Neuron (in vitro differentiated cells): ENCODE results near the gene PRR5L.

Source experiments
- H2AFZ ChIP-seq: one replicate; pipeline ENCODE4 v1.6.1; 2013; ENCODE audit warnings: low read depth, mild to moderate bottlenecking, inconsistent platforms, low read length, moderate library complexity
- H3K27me3 ChIP-seq: one replicate; pipeline ENCODE4 v1.6.1; 2013; ENCODE audit warnings: low read length; ENCODE audit not compliant: insufficient read depth
- H3K36me3 ChIP-seq: one replicate; pipeline ENCODE4 v1.6.1; 2013; ENCODE audit warnings: low read length; ENCODE audit not compliant: insufficient read depth
- H3K4me1 ChIP-seq: one replicate; pipeline ENCODE4 v1.6.1; 2013; ENCODE audit warnings: low read length; ENCODE audit not compliant: insufficient read depth
- H3K4me3 ChIP-seq: 2 replicates; pipeline ENCODE4 v1.5.1; 2013; ENCODE audit warnings: mild to moderate bottlenecking, low read length, moderate library complexity
- H3K9me3 ChIP-seq: one replicate; pipeline ENCODE4 v1.6.1; 2013; ENCODE audit warnings: low read length

PRR5L gene

GRCh38 chr11:36372101-36372771 is 76.1 kb downstream of the PRR5L start:
- Histone ChIP-seq H3K4me1 (peaks cover 17% of the 10 kb centered on the region), H3K9me3 (no peaks in the 10 kb centered on the region), H3K36me3 (no peaks in the 10 kb centered on the region), H3K27me3 (no peaks in the 10 kb centered on the region), H2AFZ (no peak overlapping the region), H3K4me3 (no peak overlapping the region)

GRCh38 chr11:36373016-36374010 is 77.2 kb downstream of the PRR5L start:
- Histone ChIP-seq H3K27me3 (no peaks in the 10 kb centered on the region), H3K36me3 (no peaks in the 10 kb centered on the region), H2AFZ (no peak overlapping the region), H3K9me3 (no peaks in the 10 kb centered on the region), H3K4me1 (peaks cover 26% of the 10 kb centered on the region), H3K4me3 (no peak overlapping the region)

- H2AFZ ChIP-seq: no peak overlapping the region
- no peaks in the 10 kb centered on the region for H3K27me3 ChIP-seq
- H3K9me3 ChIP-seq: peaks cover under 1% of the 10 kb centered on the region
- peaks cover 29% of the 10 kb centered on the region for H3K4me1 ChIP-seq
- H3K36me3 ChIP-seq: no peaks in the 10 kb centered on the region
- H3K4me3 ChIP-seq: no peak overlapping the region
These were observed 78.6 kb downstream of the PRR5L start for GRCh38 chr11:36374726-36375125.

GRCh38 chr11:36375353-36376008 is 79.4 kb downstream of the PRR5L start:
- Histone ChIP-seq H3K27me3 (no peaks in the 10 kb centered on the region), H3K4me1 (peaks cover 29% of the 10 kb centered on the region)

GRCh38 chr11:36376009-36376887 is 80.2 kb downstream of the PRR5L start:
- peaks cover 4% of the 10 kb centered on the region for H3K36me3 ChIP-seq
- peak overlapping the region; percentile 76 for H2AFZ ChIP-seq
- peaks cover 29% of the 10 kb centered on the region for H3K4me1 ChIP-seq
- H3K4me3 ChIP-seq: peak overlapping the region; percentile 79
- H3K9me3 ChIP-seq: peaks cover 5% of the 10 kb centered on the region
- H3K27me3 ChIP-seq: no peaks in the 10 kb centered on the region

More at GRCh38 chr11:36375353-36376008, 79.4 kb downstream of the PRR5L start:
- H3K4me3 ChIP-seq: peak overlapping the region; percentile 79
- peaks cover 4% of the 10 kb centered on the region for H3K36me3 ChIP-seq
- H3K9me3 ChIP-seq: peaks cover 5% of the 10 kb centered on the region
- peak overlapping the region; percentile 76 for H2AFZ ChIP-seq

GRCh38 chr11:36376888-36377758 is 81.0 kb downstream of the PRR5L start:
- H3K9me3 ChIP-seq: peaks cover 5% of the 10 kb centered on the region
- peaks cover 29% of the 10 kb centered on the region for H3K4me1 ChIP-seq
- no peaks in the 10 kb centered on the region for H3K27me3 ChIP-seq
- H3K36me3 ChIP-seq: peaks cover 10% of the 10 kb centered on the region
- peak overlapping the region; percentile 79 for H3K4me3 ChIP-seq
- peak overlapping the region; percentile 76 for H2AFZ ChIP-seq

- peaks cover 5% of the 10 kb centered on the region for H3K9me3 ChIP-seq
- H3K4me3 ChIP-seq: peak overlapping the region; percentile 79
- peaks cover 13% of the 10 kb centered on the region for H3K36me3 ChIP-seq
- H2AFZ ChIP-seq: peak overlapping the region; percentile 76
- peaks cover 24% of the 10 kb centered on the region for H3K4me1 ChIP-seq
- no peaks in the 10 kb centered on the region for H3K27me3 ChIP-seq
These were observed 81.9 kb downstream of the PRR5L start for GRCh38 chr11:36377759-36378564.

GRCh38 chr11:36379653-36380052 is 83.6 kb downstream of the PRR5L start:
- Histone ChIP-seq H3K27me3 (no peaks in the 10 kb centered on the region), H3K36me3 (peaks cover 13% of the 10 kb centered on the region), H2AFZ (no peak overlapping the region), H3K9me3 (peaks cover 5% of the 10 kb centered on the region), H3K4me3 (no peak overlapping the region), H3K4me1 (peaks cover 25% of the 10 kb centered on the region)

GRCh38 chr11:36380296-36381014 is 84.4 kb downstream of the PRR5L start:
- Histone ChIP-seq H2AFZ (no peak overlapping the region), H3K9me3 (peaks cover 5% of the 10 kb centered on the region), H3K4me3 (no peak overlapping the region), H3K4me1 (peaks cover 28% of the 10 kb centered on the region), H3K36me3 (peaks cover 13% of the 10 kb centered on the region), H3K27me3 (no peaks in the 10 kb centered on the region)

- Histone ChIP-seq H3K27me3 (no peaks in the 10 kb centered on the region), H3K9me3 (peaks cover 5% of the 10 kb centered on the region), H3K36me3 (peaks cover 13% of the 10 kb centered on the region), H3K4me1 (peaks cover 26% of the 10 kb centered on the region), H2AFZ (no peak overlapping the region), H3K4me3 (no peak overlapping the region)
These were observed 84.9 kb downstream of the PRR5L start for GRCh38 chr11:36381015-36381360.

GRCh38 chr11:36383195-36383594 is 87.1 kb downstream of the PRR5L start:
- peaks cover 13% of the 10 kb centered on the region for H3K36me3 ChIP-seq
- peaks cover 27% of the 10 kb centered on the region for H3K4me1 ChIP-seq
- H3K9me3 ChIP-seq: peaks cover 5% of the 10 kb centered on the region
- H2AFZ ChIP-seq: no peak overlapping the region
- H3K27me3 ChIP-seq: no peaks in the 10 kb centered on the region
- no peak overlapping the region for H3K4me3 ChIP-seq
